WTC11 (cell line): ENCODE data around the gene DNAJC16. TPM values are rescaled to one million over a fixed set of nuclear protein-coding genes. Genes with fewer than 3 reads are reported as not detected.

ENCODE experiments used
- ATAC-seq: fragments of 200-7000 bp; cut with Tn5 transposase; 2 replicates; pipeline ENCODE4 v1.10.0; 2021; ENCODE audit warnings: mild to moderate bottlenecking, moderate library complexity
- CTCF ChIA-PET: fragments of 300-600 bp; sonication (Branson Sonifier 250); formaldehyde crosslinking; loops from one replicate; lab custom pipeline; 2021; ENCODE audit warnings: antibody characterized with exemption; lab: Charles Lee
- POLR2A ChIA-PET: fragments of 350-600 bp; sonication (Branson Sonifier 250); formaldehyde crosslinking; loops from one replicate; lab custom pipeline; 2021; ENCODE audit warnings: antibody characterized with exemption; lab: Charles Lee
- DNase-seq: peaks from one replicate; pipeline ENCODE4 v3.0.0; 2021; ENCODE audit warnings: low spot score
- H3K27ac Mint-ChIP-seq: 2 replicates; pipeline ENCODE4 v1.8.0; 2021; ENCODE audit warnings: mixed read lengths
- H3K27me3 Mint-ChIP-seq: 2 replicates; pipeline ENCODE4 v1.8.0; 2021; ENCODE audit warnings: low read depth, mild to moderate bottlenecking, moderate library complexity, mixed read lengths
- H3K36me3 Mint-ChIP-seq: 2 replicates; pipeline ENCODE4 v1.8.0; 2021; ENCODE audit warnings: mixed read lengths
- H3K4me1 Mint-ChIP-seq: 2 replicates; pipeline ENCODE4 v1.8.0; 2022; ENCODE audit warnings: mixed read lengths
- H3K4me3 Mint-ChIP-seq: 2 replicates; pipeline ENCODE4 v1.8.0; 2021; ENCODE audit warnings: mild to moderate bottlenecking, moderate library complexity, mixed read lengths
- H3K9me3 Mint-ChIP-seq: 2 replicates; pipeline ENCODE4 v1.8.0; 2021; ENCODE audit warnings: mixed read lengths
- CREM ChIP-seq: sonication (generic); formaldehyde crosslinking; IDR thresholded peaks from 2 replicates; pipeline ENCODE4 v1.8.1; 2022; ENCODE audit warnings: mild to moderate bottlenecking, missing genetic modification reagents, moderate library complexity
- ELF4 ChIP-seq: sonication (generic); formaldehyde crosslinking; IDR thresholded peaks from 2 replicates; pipeline ENCODE4 v1.8.1; 2022; ENCODE audit warnings: low read depth, mild to moderate bottlenecking, moderate library complexity, missing genetic modification reagents
- ESRRA ChIP-seq: sonication (generic); formaldehyde crosslinking; IDR thresholded peaks from 2 replicates; pipeline ENCODE4 v1.8.1; 2022; ENCODE audit warnings: mild to moderate bottlenecking, missing genetic modification reagents, borderline replicate concordance
- FOXJ3 ChIP-seq: sonication (generic); formaldehyde crosslinking; IDR thresholded peaks from 2 replicates; pipeline ENCODE4 v1.9.0; 2021; ENCODE audit warnings: missing genetic modification reagents, mild to moderate bottlenecking, borderline replicate concordance
- FOXP1 ChIP-seq: sonication (generic); formaldehyde crosslinking; IDR thresholded peaks from 2 replicates; pipeline ENCODE4 v1.8.0; 2022; ENCODE audit warnings: missing genetic modification reagents, mild to moderate bottlenecking, moderate library complexity, borderline replicate concordance
- FOXP4 ChIP-seq: sonication (generic); formaldehyde crosslinking; IDR thresholded peaks from 2 replicates; pipeline ENCODE4 v1.8.0; 2022; ENCODE audit warnings: mild to moderate bottlenecking, missing genetic modification reagents
- GABPB1 ChIP-seq: sonication (generic); formaldehyde crosslinking; IDR thresholded peaks from 2 replicates; pipeline ENCODE4 v1.8.1; 2023; ENCODE audit warnings: mild to moderate bottlenecking, missing genetic modification reagents
- GTF2I ChIP-seq: fragments of 250-450 bp; sonication (Bioruptor Pico); conservative IDR thresholded peaks from 2 replicates; pipeline ENCODE4 v1.4.0; 2021; ENCODE audit warnings: mild to moderate bottlenecking
- HMGXB4 ChIP-seq: sonication (generic); formaldehyde crosslinking; IDR thresholded peaks from 2 replicates; pipeline ENCODE4 v1.8.1; 2023; ENCODE audit warnings: mild to moderate bottlenecking, moderate library complexity, missing genetic modification reagents
- KAT7 ChIP-seq: sonication (generic); formaldehyde crosslinking; IDR thresholded peaks from 2 replicates; pipeline ENCODE4 v1.8.1; 2023; ENCODE audit warnings: missing genetic modification reagents, mild to moderate bottlenecking, borderline replicate concordance
- MAX ChIP-seq: sonication (generic); formaldehyde crosslinking; IDR thresholded peaks from 2 replicates; pipeline ENCODE4 v1.8.0; 2022; ENCODE audit warnings: mild to moderate bottlenecking, missing genetic modification reagents
- PRRX2 ChIP-seq: fragments of 250-450 bp; sonication (Bioruptor Pico); IDR thresholded peaks from 2 replicates; pipeline ENCODE4 v1.8.0; 2021; ENCODE audit warnings: mild to moderate bottlenecking
- ZBTB21 ChIP-seq: sonication (generic); formaldehyde crosslinking; IDR thresholded peaks from 2 replicates; pipeline ENCODE4 v1.8.1; 2023; ENCODE audit warnings: mild to moderate bottlenecking, missing genetic modification reagents, borderline replicate concordance
- ZNF121 ChIP-seq: sonication (generic); formaldehyde crosslinking; IDR thresholded peaks from 2 replicates; pipeline ENCODE4 v1.8.0; 2023; ENCODE audit warnings: missing genetic modification reagents
- ZNF138 ChIP-seq: sonication (generic); formaldehyde crosslinking; conservative IDR thresholded peaks from 2 replicates; pipeline ENCODE4 v1.8.1; 2022; ENCODE audit warnings: mild to moderate bottlenecking, moderate library complexity, missing genetic modification reagents
- ZNF317 ChIP-seq: sonication (generic); formaldehyde crosslinking; IDR thresholded peaks from 2 replicates; pipeline ENCODE4 v1.8.1; 2023; ENCODE audit warnings: low read depth, mild to moderate bottlenecking, moderate library complexity, missing genetic modification reagents, borderline replicate concordance
- ZNF396 ChIP-seq: fragments of 250-450 bp; sonication (Bioruptor Pico); IDR thresholded peaks from 2 replicates; pipeline ENCODE4 v1.8.0; 2021; ENCODE audit warnings: mild to moderate bottlenecking, moderate library complexity, borderline replicate concordance
- ZNF416 ChIP-seq: fragments of 250-450 bp; sonication (Bioruptor Pico); IDR thresholded peaks from 2 replicates; pipeline ENCODE4 v1.9.0; 2021; ENCODE audit warnings: mild to moderate bottlenecking, inconsistent platforms
- ZNF512 ChIP-seq: sonication (generic); formaldehyde crosslinking; IDR thresholded peaks from 2 replicates; pipeline ENCODE4 v1.8.1; 2022; ENCODE audit warnings: missing genetic modification reagents, borderline replicate concordance
- total RNA-seq: library from RNA; stranded (reverse); gene quantifications from 3 replicates; pipeline ENCODE4 v1.2.3, GENCODE V29; 2021
- TF ChIP-seq, protein P1 (sequence below): fragments of 250-450 bp; sonication (Bioruptor Pico); IDR thresholded peaks from 2 replicates; pipeline ENCODE4 v1.9.0; 2021; ENCODE audit warnings: moderate library complexity, mild to moderate bottlenecking, inconsistent platforms, borderline replicate concordance
- TF ChIP-seq, protein P2 (sequence below): sonication (generic); formaldehyde crosslinking; IDR thresholded peaks from 2 replicates; pipeline ENCODE4 v1.8.1; 2023; ENCODE audit warnings: mild to moderate bottlenecking, missing genetic modification reagents
- TF ChIP-seq, protein P3 (sequence below): fragments of 200-600 bp; IDR thresholded peaks from 2 replicates; pipeline ENCODE4 v1.8.0; 2022; ENCODE audit warnings: antibody characterized with exemption

Gene DNAJC16
- total RNA-seq, 1 experiment from 2014 or later = 16.4 TPM

DNA sequence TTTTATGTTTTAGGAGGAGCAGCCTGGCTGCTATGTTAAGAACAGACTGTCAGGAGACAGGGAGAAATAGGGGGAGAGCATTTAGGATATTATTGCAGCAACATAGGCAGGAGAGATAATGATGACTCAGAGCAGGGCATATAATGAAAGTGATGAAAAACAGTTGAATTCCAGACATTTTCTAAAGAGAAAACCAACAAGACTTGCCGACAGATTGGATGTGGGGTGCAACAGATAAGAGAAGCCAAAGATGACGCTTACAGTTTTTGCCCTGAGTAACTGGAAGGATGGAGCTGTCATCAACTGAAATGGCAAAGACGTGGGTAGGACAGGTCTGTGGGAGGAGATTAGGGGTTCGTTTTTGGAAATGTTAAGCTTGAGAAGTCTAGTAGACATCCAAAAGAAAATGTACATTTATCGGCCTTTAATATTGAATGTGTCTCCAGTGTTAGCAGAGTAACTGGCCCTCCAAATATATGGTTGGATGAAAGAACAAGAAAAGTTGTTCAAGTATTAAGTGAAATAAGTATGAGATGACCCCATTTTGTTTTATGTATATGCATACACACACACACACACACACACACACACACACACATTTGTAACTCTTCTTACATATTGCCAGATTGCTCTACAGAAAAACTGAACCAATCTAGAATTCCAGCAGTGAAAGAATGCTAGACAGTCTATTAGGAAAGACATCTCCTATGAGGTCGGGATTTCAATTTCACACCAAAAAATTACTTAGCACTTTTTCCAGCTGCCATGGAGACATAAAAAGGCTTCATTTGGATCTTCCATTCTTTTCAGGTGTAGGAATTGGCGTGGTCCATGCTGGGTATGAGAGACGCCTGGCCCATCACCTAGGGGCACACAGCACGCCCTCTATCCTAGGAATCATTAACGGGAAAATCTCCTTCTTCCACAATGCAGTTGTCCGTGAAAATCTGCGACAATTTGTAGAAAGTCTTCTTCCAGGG, 17.2 kb downstream of the DNAJC16 start (continued):
- TF ChIP-seq FOXJ3 (CRISPR knock-in tag) (no peak), CREM (no peak)
- TF ChIP-seq, protein P1, sequence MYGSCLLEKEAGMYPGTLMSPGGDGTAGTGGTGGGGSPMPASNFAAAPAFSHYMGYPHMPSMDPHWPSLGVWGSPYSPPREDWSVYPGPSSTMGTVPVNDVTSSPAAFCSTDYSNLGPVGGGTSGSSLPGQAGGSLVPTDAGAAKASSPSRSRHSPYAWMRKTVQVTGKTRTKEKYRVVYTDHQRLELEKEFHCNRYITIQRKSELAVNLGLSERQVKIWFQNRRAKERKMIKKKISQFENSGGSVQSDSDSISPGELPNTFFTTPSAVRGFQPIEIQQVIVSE (CRISPR knock-in tag) = no peak
- TF ChIP-seq, protein P2, sequence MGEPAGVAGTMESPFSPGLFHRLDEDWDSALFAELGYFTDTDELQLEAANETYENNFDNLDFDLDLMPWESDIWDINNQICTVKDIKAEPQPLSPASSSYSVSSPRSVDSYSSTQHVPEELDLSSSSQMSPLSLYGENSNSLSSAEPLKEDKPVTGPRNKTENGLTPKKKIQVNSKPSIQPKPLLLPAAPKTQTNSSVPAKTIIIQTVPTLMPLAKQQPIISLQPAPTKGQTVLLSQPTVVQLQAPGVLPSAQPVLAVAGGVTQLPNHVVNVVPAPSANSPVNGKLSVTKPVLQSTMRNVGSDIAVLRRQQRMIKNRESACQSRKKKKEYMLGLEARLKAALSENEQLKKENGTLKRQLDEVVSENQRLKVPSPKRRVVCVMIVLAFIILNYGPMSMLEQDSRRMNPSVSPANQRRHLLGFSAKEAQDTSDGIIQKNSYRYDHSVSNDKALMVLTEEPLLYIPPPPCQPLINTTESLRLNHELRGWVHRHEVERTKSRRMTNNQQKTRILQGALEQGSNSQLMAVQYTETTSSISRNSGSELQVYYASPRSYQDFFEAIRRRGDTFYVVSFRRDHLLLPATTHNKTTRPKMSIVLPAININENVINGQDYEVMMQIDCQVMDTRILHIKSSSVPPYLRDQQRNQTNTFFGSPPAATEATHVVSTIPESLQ = no peak

- POLR2A ChIA-PET = no interaction called here
- Mint-ChIP-seq H3K36me3 (peaks cover 36% of the 10 kb centered on the region), H3K27me3 (no peaks in the 10 kb centered on the region), H3K9me3 (no peaks in the 10 kb centered on the region), H3K4me1 (no peaks in the 10 kb centered on the region), H3K4me3 (no peak overlapping the region), H3K27ac (no peak overlapping the region)
- DNase-seq = no peak
- no peak for ATAC-seq
- CTCF ChIA-PET = no interaction called here
- TF ChIP-seq KAT7 (CRISPR knock-in tag) (no peak), ZNF396 (CRISPR knock-in tag) (no peak), GABPB1 (CRISPR knock-in tag) (no peak), FOXP1 (CRISPR knock-in tag) (no peak), ZNF317 (CRISPR knock-in tag) (no peak), ESRRA (CRISPR knock-in tag) (no peak), HMGXB4 (no peak), ZNF121 (CRISPR knock-in tag) (no peak), ELF4 (no peak), ZNF416 (CRISPR knock-in tag) (no peak), ZNF138 (no peak), MAX (no peak), ZNF512 (CRISPR knock-in tag) (no peak), GTF2I (CRISPR knock-in tag) (no peak), FOXP4 (CRISPR knock-in tag) (no peak), PRRX2 (CRISPR knock-in tag) (no peak), ZBTB21 (CRISPR knock-in tag) (no peak)
- TF ChIP-seq, protein P1 (CRISPR knock-in tag) = no peak
- TF ChIP-seq, protein P3, sequence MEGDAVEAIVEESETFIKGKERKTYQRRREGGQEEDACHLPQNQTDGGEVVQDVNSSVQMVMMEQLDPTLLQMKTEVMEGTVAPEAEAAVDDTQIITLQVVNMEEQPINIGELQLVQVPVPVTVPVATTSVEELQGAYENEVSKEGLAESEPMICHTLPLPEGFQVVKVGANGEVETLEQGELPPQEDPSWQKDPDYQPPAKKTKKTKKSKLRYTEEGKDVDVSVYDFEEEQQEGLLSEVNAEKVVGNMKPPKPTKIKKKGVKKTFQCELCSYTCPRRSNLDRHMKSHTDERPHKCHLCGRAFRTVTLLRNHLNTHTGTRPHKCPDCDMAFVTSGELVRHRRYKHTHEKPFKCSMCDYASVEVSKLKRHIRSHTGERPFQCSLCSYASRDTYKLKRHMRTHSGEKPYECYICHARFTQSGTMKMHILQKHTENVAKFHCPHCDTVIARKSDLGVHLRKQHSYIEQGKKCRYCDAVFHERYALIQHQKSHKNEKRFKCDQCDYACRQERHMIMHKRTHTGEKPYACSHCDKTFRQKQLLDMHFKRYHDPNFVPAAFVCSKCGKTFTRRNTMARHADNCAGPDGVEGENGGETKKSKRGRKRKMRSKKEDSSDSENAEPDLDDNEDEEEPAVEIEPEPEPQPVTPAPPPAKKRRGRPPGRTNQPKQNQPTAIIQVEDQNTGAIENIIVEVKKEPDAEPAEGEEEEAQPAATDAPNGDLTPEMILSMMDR = no peak
Observed at GRCh38 chr1:15546641-15547040, 20.0 kb downstream of the DNAJC16 start.
